H1 (cell line): ENCODE results near the gene TBC1D23. TPM values are rescaled to one million over a fixed set of nuclear protein-coding genes. Genes with fewer than 3 reads are reported as not detected.
"Not testable (repeated sequence)": the region's sequence is repeated elsewhere in the genome, so short reads cannot be mapped to it uniquely, and the experiment has no call there.

ENCODE experiments used
- CTCF ChIA-PET: fragments of 300-600 bp; sonication (Branson Sonifier 250); formaldehyde crosslinking; loops from one replicate; lab custom pipeline; 2021; ENCODE audit not compliant: partially characterized antibody; lab: Charles Lee
- POLR2A ChIA-PET: fragments of 300-600 bp; sonication (Branson Sonifier 250); formaldehyde crosslinking; loops from one replicate; lab custom pipeline; 2021; ENCODE audit warnings: inconsistent platforms; ENCODE audit not compliant: partially characterized antibody; lab: Charles Lee
- DNase-seq, 2 experiments: peaks; one replicate each; pipeline versions ENCODE4 v3.0.0 to v3.0.0-alpha.2; 2010 to 2022; ENCODE audit warnings: low spot score in 2 of 2, low read depth in 1 of 2, mixed read lengths in 1 of 2
- FAIRE-seq: peaks from 2 replicates; lab custom pipeline; 2011; peaks lifted over from hg19 to GRCh38; lab: Jason Lieb, UNC
- H2AFZ ChIP-seq: 2 replicates; pipeline ENCODE4 v1.8.1; 2012; ENCODE audit warnings: low read length, inconsistent platforms
- H2AK5ac ChIP-seq: 2 replicates; pipeline ENCODE4 v1.6.1; 2013; ENCODE audit warnings: low read depth, low read length
- H2BK120ac ChIP-seq: replicated peaks from 2 replicates; pipeline ENCODE3; 2013; ENCODE audit warnings: low read depth, low read length, inconsistent platforms
- H2BK12ac ChIP-seq: 2 replicates; pipeline ENCODE4 v1.6.1; 2013; ENCODE audit warnings: low read depth, low read length
- H2BK15ac ChIP-seq: 2 replicates; pipeline ENCODE4 v1.6.1; 2013; ENCODE audit warnings: low read length
- H2BK20ac ChIP-seq: 2 replicates; pipeline ENCODE4 v1.6.1; 2013; ENCODE audit warnings: low read length
- H2BK5ac ChIP-seq: 2 replicates; pipeline ENCODE4 v1.6.1; 2013; ENCODE audit warnings: low read depth, low read length
- H3K14ac ChIP-seq: 2 replicates; pipeline ENCODE4 v1.6.1; 2013; ENCODE audit warnings: inconsistent platforms; ENCODE audit not compliant: insufficient read length
- H3K18ac ChIP-seq: 2 replicates; pipeline ENCODE4 v1.6.1; 2013; ENCODE audit warnings: low read length; ENCODE audit errors: extremely low read depth
- H3K23ac ChIP-seq: 2 replicates; pipeline ENCODE4 v1.6.1; 2013; ENCODE audit warnings: inconsistent platforms; ENCODE audit not compliant: insufficient read length
- H3K23me2 ChIP-seq: 2 replicates; pipeline ENCODE4 v1.6.1; 2013; ENCODE audit warnings: low read depth, low read length
- H3K27ac ChIP-seq: 2 replicates; pipeline ENCODE4 v1.6.1; 2011; ENCODE audit warnings: low read depth, low read length, inconsistent platforms
- H3K27me3 ChIP-seq, 4 experiments: replicated peaks in 1 of 4; 1 replicate in 1 of 4; 2 replicates in 3 of 4; pipeline versions ENCODE4 v1.6.1 to v1.8.1; 2011 to 2013; ENCODE audit warnings: low read length in 3 of 4, mild to moderate bottlenecking in 3 of 4, inconsistent platforms in 2 of 4, mixed read lengths in 2 of 4, moderate library complexity in 1 of 4; ENCODE audit not compliant: control insufficient read depth in 3 of 4, insufficient read depth in 3 of 4; ENCODE audit errors: extremely low read depth in 1 of 4
- H3K36me3 ChIP-seq, 4 experiments: 2 replicates each; pipeline versions ENCODE4 v1.6.1 to v1.8.1; 2011 to 2013; ENCODE audit warnings: mild to moderate bottlenecking in 4 of 4, low read length in 3 of 4, moderate library complexity in 2 of 4, control low read depth in 1 of 4, inconsistent platforms in 1 of 4; ENCODE audit not compliant: insufficient read depth in 4 of 4, control insufficient read depth in 2 of 4
- H3K4ac ChIP-seq: replicated peaks from 2 replicates; pipeline ENCODE3; 2013; ENCODE audit warnings: low read length, low read depth, mixed read lengths, inconsistent platforms; ENCODE audit not compliant: insufficient read length
- H3K4me1 ChIP-seq, 4 experiments: replicated peaks in 1 of 4; 1 replicate in 1 of 4; 2 replicates in 3 of 4; pipeline versions ENCODE4 v1.6.1 to v1.8.1; 2011 to 2013; ENCODE audit warnings: low read length in 3 of 4, inconsistent platforms in 2 of 4, mixed read lengths in 1 of 4; ENCODE audit not compliant: insufficient read depth in 4 of 4, control insufficient read depth in 3 of 4
- H3K4me2 ChIP-seq, 2 experiments: 2 replicates each; pipeline versions ENCODE4 v1.6.1 to v1.8.1; 2011 to 2013; ENCODE audit warnings: low read depth in 2 of 2, low read length in 2 of 2, control low read depth in 1 of 2, inconsistent platforms in 1 of 2, mild to moderate bottlenecking in 1 of 2; ENCODE audit not compliant: insufficient read depth in 1 of 2
- H3K4me3 ChIP-seq, 4 experiments: fragments of 200-600, 300-600 bp in 1 of 4; sonication (generic), shearing (Covaris generic), sonication (Bioruptor Twin) in 1 of 4; 2 replicates each; pipeline versions ENCODE4 v1.5.1 to v1.8.1; 2011 to 2016; ENCODE audit warnings: low read length in 4 of 4, low read depth in 3 of 4, control low read depth in 2 of 4, inconsistent platforms in 2 of 4, mild to moderate bottlenecking in 2 of 4, mixed read lengths in 1 of 4, moderate library complexity in 1 of 4; ENCODE audit not compliant: insufficient read depth in 2 of 4; ENCODE audit errors: extremely low read depth in 1 of 4
- H3K56ac ChIP-seq: replicated peaks from 2 replicates; pipeline ENCODE3; 2013; ENCODE audit warnings: low read depth, mild to moderate bottlenecking, mixed read lengths, low read length, inconsistent platforms; ENCODE audit not compliant: insufficient read length
- H3K79me1 ChIP-seq: 2 replicates; pipeline ENCODE4 v1.6.1; 2013; ENCODE audit warnings: low read depth, low read length, control low read depth
- H3K79me2 ChIP-seq, 2 experiments: 2 replicates each; pipeline versions ENCODE4 v1.6.1 to v1.8.1; 2012 to 2013; ENCODE audit warnings: low read length in 2 of 2, mild to moderate bottlenecking in 2 of 2, inconsistent platforms in 1 of 2; ENCODE audit not compliant: insufficient read depth in 2 of 2, control insufficient read depth in 1 of 2
- H3K9ac ChIP-seq, 4 experiments: replicated peaks in 1 of 4; 1 replicate in 1 of 4; 2 replicates in 3 of 4; pipeline versions ENCODE4 v1.6.1 to v1.8.1; 2011 to 2013; ENCODE audit warnings: low read depth in 3 of 4, low read length in 3 of 4, control low read depth in 2 of 4, mild to moderate bottlenecking in 2 of 4, moderate library complexity in 2 of 4, inconsistent platforms in 1 of 4; ENCODE audit errors: extremely low read depth in 1 of 4
- H3K9me3 ChIP-seq, 2 experiments: 2 replicates each; pipeline versions ENCODE4 v1.6.1 to v1.8.1; 2012 to 2013; ENCODE audit warnings: mild to moderate bottlenecking in 2 of 2, moderate library complexity in 2 of 2, control low read depth in 1 of 2, inconsistent platforms in 1 of 2, low read depth in 1 of 2, low read length in 1 of 2, mixed read lengths in 1 of 2; ENCODE audit not compliant: insufficient read depth in 2 of 2
- H4K20me1 ChIP-seq, 2 experiments: replicated peaks in 1 of 2; 2 replicates each; pipeline versions ENCODE3 to v1.8.1; 2011 to 2013; ENCODE audit warnings: inconsistent platforms in 2 of 2, low read length in 2 of 2, mild to moderate bottlenecking in 1 of 2; ENCODE audit not compliant: insufficient read depth in 2 of 2, control insufficient read depth in 1 of 2
- H4K5ac ChIP-seq: 2 replicates; pipeline ENCODE4 v1.6.1; 2013; ENCODE audit warnings: low read length, low read depth, mixed read lengths, inconsistent platforms; ENCODE audit not compliant: insufficient read length
- H4K8ac ChIP-seq: 2 replicates; pipeline ENCODE4 v1.8.0; 2013; ENCODE audit warnings: mild to moderate bottlenecking, moderate library complexity, low read length, inconsistent platforms; ENCODE audit not compliant: insufficient read depth; ENCODE audit errors: extremely low read depth
- H4K91ac ChIP-seq: replicated peaks from 2 replicates; pipeline ENCODE3; 2013; ENCODE audit warnings: low read length, mixed read lengths, inconsistent platforms; ENCODE audit not compliant: insufficient read length
- WGBS, 2 experiments: shearing (Covaris generic) in 1 of 2; methylation state at CpG; one replicate each; pipeline versions ENCODE4 v1.1.6 to v1.1.7; 2013 to 2015; ENCODE audit warnings: low lambda C conversion rate in 2 of 2, mixed read lengths in 2 of 2, inconsistent platforms in 1 of 2, low coverage in 1 of 2, missing lambda C conversion rate in 1 of 2; ENCODE audit not compliant: insufficient replicate concordance in 2 of 2, insufficient coverage in 1 of 2, insufficient read length in 1 of 2; ENCODE audit errors: extremely low coverage in 1 of 2, missing lambda C conversion rate in 1 of 2; 5-methylcytosine and 5-hydroxymethylcytosine counted together
- polyA plus RNA-seq, 7 experiments: library from polyadenylated mRNA; depleted of rRNA in 3 of 7; stranded (reverse) in 5 of 7; unstranded in 2 of 7; fragments of >200 nt in 5 of 7; fragments of 200-250 nt in 2 of 7; gene quantifications; 1 replicate in 5 of 7; 2 replicates in 1 of 7; 4 replicates in 1 of 7; pipeline versions ENCODE4 v1.2.1 to v1.2.3, GENCODE V29; 2011 to 2013; ENCODE audit warnings: missing spikeins in 2 of 7, mixed read lengths in 2 of 7
- total RNA-seq: library from RNA; stranded (reverse); fragmentation: NEBNext Ultra II Directional; extraction: Animal tissue kit (Norgen Biotek cat#: 25700); gene quantifications from 2 replicates; pipeline ENCODE4 v1.2.1, GENCODE V29; 2021

The TBC1D23 gene
- total and polyA plus RNA-seq, 2 of the 8 experiments (the other 6 are each of a cell fraction or from before 2014, with no cell fraction given): 6.4 to 29.3 TPM

GRCh38 chr3:100229188-100229587 lies 31.6 kb upstream of the TBC1D23 start:
- H2AFZ ChIP-seq, H3K18ac ChIP-seq, H3K4me1 ChIP-seq, H3K23ac ChIP-seq, H2AK5ac ChIP-seq, H3K27ac ChIP-seq, H4K91ac ChIP-seq, H4K20me1 ChIP-seq, H2BK15ac ChIP-seq, H2BK20ac ChIP-seq, H3K36me3 ChIP-seq, H3K4me2 ChIP-seq, FAIRE-seq, H3K23me2 ChIP-seq, H4K8ac ChIP-seq, H2BK5ac ChIP-seq, H2BK120ac ChIP-seq, DNase-seq, H3K56ac ChIP-seq, H3K14ac ChIP-seq, H3K9ac ChIP-seq, H3K79me2 ChIP-seq, H2BK12ac ChIP-seq, H3K4ac ChIP-seq, H3K9me3 ChIP-seq, H4K5ac ChIP-seq, H3K4me3 ChIP-seq, H3K79me1 ChIP-seq, H3K27me3 ChIP-seq: not testable (repeated sequence)
- WGBS, 2 experiments: 83% methylated on average over 3 of the region's 3 CpGs; no CpG with 5 or more reads in 1 of the 2 experiments
- POLR2A ChIA-PET: interaction anchor here (0.8 kb wide), 1 partner anchor 14 kb away, joined by 5 read pairs; no protein-coding TSS in a partner anchor
- CTCF ChIA-PET: interaction anchor here (0.8 to 1.6 kb wide), 3 partner anchors 10 to 27 kb away, joined by 3 to 5 read pairs (median 3); no protein-coding TSS in a partner anchor
